ENCODE results near the gene G3BP1. TPM values are rescaled to one million over a fixed set of nuclear protein-coding genes. Genes with fewer than 3 reads are reported as not detected.
"Not testable (repeated sequence)": the region's sequence is repeated elsewhere in the genome, so short reads cannot be mapped to it uniquely, and the experiment has no call there.

Gene G3BP1
- 296 and 312 TPM in 2 replicates for total RNA-seq

GRCh38 chr5:151771259-151772028 is at the start of gene G3BP1:
Gene G3BP1 (plus strand): TSS chr5:151771954. CDS start chr5:151786621, 14,667 bp downstream.
- DNase-seq (ENCODE audit: low spot score) = peak; percentile 99
- Mint-ChIP-seq H3K4me1 (ENCODE audit: low read depth) (peaks cover 31% of the 10 kb centered on the region), H3K27me3 (ENCODE audit: low read depth) (no peaks in the 10 kb centered on the region), H3K27ac (peak within 1 kb of the TSS; percentile 76), H3K4me3 (ENCODE audit: low read depth) (peak within 1 kb of the TSS; percentile 93), H3K36me3 (ENCODE audit: low read depth) (peaks cover 37% of the 10 kb centered on the region), H3K9me3 (no peaks in the 10 kb centered on the region)
- intact Hi-C loops (cut with micrococcal nuclease) = loop anchor here (1.0 to 10.0 kb wide), 9 partner anchors 13 to 1417 kb away; partner anchors contain the start of genes ATOX1, GM2A, SLC36A1 and TCOF1

DNA sequence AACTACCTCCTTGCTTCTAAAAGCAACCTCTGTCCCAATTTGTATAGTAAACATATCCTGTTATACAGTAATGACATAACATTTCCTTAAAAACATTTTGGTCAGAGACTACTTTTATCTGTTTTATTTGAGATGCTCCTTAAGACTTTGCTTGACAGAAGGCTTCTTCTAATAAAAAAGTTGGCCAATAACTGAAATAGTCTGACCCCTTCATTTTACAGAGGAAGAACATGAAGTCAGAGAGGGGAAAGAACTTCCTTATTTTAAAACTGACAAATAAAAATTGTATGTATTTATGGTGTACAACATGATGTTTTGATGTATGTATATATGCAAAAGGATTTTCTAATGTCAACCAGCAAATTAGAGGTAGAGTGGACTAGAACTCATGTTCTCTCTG is 49.2 kb upstream of the G3BP1 start:
- no peak for DNase-seq (ENCODE audit: low spot score)
- Mint-ChIP-seq H3K27me3 (ENCODE audit: low read depth) (no peaks in the 10 kb centered on the region), H3K27ac (no peak overlapping the region), H3K4me3 (ENCODE audit: low read depth) (no peak overlapping the region), H3K36me3 (ENCODE audit: low read depth) (no peaks in the 10 kb centered on the region), H3K4me1 (ENCODE audit: low read depth) (peaks cover 8% of the 10 kb centered on the region), H3K9me3 (no peaks in the 10 kb centered on the region)
- intact Hi-C loops (cut with micrococcal nuclease) = no loop called here

- no peak for DNase-seq (ENCODE audit: low spot score)
These were observed 47.4 kb upstream of the G3BP1 start for GRCh38 chr5:151724360-151724759.

GRCh38 chr5:151729597-151729996 is 42.2 kb upstream of the G3BP1 start:
- H3K4me1 Mint-ChIP-seq (ENCODE audit: low read depth); H3K27me3 Mint-ChIP-seq (ENCODE audit: low read depth); intact Hi-C loops (cut with micrococcal nuclease); H3K4me3 Mint-ChIP-seq (ENCODE audit: low read depth); DNase-seq (ENCODE audit: low spot score); H3K9me3 Mint-ChIP-seq; H3K27ac Mint-ChIP-seq: not testable (repeated sequence)
- peaks cover 13% of the 10 kb centered on the region for H3K36me3 Mint-ChIP-seq (ENCODE audit: low read depth)

More at GRCh38 chr5:151724360-151724759, 47.4 kb upstream of the G3BP1 start:
- H3K27ac Mint-ChIP-seq = no peak overlapping the region
- peaks cover 3% of the 10 kb centered on the region for H3K36me3 Mint-ChIP-seq (ENCODE audit: low read depth)
- H3K4me3 Mint-ChIP-seq (ENCODE audit: low read depth) = no peak overlapping the region
- intact Hi-C loops (cut with micrococcal nuclease) = no loop called here
- H3K27me3 Mint-ChIP-seq (ENCODE audit: low read depth) = no peaks in the 10 kb centered on the region
- peaks cover 11% of the 10 kb centered on the region for H3K4me1 Mint-ChIP-seq (ENCODE audit: low read depth)
- H3K9me3 Mint-ChIP-seq = peaks cover 3% of the 10 kb centered on the region

DNA sequence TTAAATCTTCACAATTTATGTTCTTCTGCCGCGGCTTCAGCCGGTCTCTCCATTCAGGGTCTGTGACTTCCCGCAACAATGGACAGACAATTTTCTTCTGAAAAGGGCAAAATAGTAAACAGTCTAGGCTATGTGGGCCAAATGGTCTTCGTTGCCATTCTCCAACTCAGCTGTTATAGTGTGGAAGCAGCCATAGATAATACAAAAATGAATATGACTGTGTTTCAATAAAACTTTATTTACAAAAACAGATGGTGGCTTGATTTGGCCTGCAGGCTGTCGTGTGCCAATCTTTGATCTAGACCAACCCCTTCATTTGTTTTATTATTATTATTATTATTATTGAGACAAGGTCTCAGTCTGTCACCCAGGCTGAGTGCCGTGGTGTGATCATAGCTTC is 41.4 kb upstream of the G3BP1 start:
- Mint-ChIP-seq H3K4me3 (ENCODE audit: low read depth) (no peak overlapping the region), H3K9me3 (peaks cover 6% of the 10 kb centered on the region), H3K27ac (no peak overlapping the region), H3K36me3 (ENCODE audit: low read depth) (peaks cover 13% of the 10 kb centered on the region), H3K27me3 (ENCODE audit: low read depth) (no peaks in the 10 kb centered on the region), H3K4me1 (ENCODE audit: low read depth) (peaks cover 7% of the 10 kb centered on the region)
- no peak for DNase-seq (ENCODE audit: low spot score)
- intact Hi-C loops (cut with micrococcal nuclease) = no loop called here

DNA sequence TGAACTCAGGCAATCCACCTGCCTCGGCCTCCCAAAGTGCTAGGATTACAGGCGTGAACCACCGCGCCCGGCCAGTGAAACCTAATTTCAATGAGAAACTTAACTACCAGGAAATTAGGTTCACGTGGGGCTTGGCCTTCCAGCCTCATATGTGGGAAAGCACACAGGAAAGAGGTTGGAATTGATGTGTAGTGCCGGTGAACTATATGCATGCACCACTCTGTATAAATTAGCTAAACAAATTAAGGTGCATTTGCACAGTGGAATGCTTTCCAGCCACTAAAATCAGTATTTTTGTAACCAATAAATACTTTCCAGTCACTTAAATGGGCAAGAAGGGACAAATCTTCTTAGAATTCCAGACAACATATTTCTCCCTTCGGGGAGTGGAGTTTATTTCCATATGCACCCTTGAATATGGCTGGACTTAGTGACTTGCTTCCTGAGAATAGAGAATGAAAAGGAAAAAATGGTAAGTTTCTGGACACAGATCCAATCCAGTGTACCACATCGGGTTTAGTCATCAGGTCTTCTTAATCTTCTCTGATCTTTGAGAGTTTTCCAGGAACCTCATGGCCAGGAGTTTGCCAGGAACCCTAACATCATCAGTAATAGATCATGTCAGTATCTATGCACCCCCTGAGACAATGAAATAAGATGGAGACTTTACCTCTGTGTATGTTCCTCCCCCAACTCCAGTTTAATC is 38.2 kb upstream of the G3BP1 start:
- intact Hi-C loops (cut with micrococcal nuclease) = no loop called here
- no peak for DNase-seq (ENCODE audit: low spot score)
- Mint-ChIP-seq H3K36me3 (ENCODE audit: low read depth) (peaks cover 13% of the 10 kb centered on the region), H3K4me1 (ENCODE audit: low read depth) (peaks cover 7% of the 10 kb centered on the region), H3K27me3 (ENCODE audit: low read depth) (no peaks in the 10 kb centered on the region), H3K9me3 (peaks cover 6% of the 10 kb centered on the region), H3K4me3 (ENCODE audit: low read depth) (no peak overlapping the region), H3K27ac (no peak overlapping the region)

DNA sequence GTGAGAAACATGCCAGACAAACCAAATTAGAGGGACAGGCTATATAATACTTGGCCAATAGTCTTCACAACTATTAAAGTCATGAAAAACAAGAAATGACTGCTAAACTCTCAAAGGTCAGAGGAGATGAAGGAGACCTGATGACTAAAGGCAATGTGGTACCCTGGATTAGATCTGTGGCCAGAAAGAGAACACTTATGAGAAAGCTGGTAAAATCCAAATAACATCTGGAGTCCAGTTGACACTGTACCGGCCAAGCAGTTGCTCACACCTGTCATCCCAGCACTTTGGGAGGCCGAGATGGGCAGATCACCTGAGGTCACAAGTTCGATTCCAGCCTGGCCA is 37.7 kb upstream of the G3BP1 start:
- H3K36me3 Mint-ChIP-seq (ENCODE audit: low read depth) = peaks cover 13% of the 10 kb centered on the region
- H3K9me3 Mint-ChIP-seq = peaks cover 6% of the 10 kb centered on the region
- H3K27me3 Mint-ChIP-seq (ENCODE audit: low read depth) = no peaks in the 10 kb centered on the region
- DNase-seq (ENCODE audit: low spot score) = no peak
- intact Hi-C loops (cut with micrococcal nuclease) = no loop called here
- H3K4me3 Mint-ChIP-seq (ENCODE audit: low read depth) = no peak overlapping the region
- H3K27ac Mint-ChIP-seq = no peak overlapping the region
- H3K4me1 Mint-ChIP-seq (ENCODE audit: low read depth) = peaks cover 7% of the 10 kb centered on the region

DNA sequence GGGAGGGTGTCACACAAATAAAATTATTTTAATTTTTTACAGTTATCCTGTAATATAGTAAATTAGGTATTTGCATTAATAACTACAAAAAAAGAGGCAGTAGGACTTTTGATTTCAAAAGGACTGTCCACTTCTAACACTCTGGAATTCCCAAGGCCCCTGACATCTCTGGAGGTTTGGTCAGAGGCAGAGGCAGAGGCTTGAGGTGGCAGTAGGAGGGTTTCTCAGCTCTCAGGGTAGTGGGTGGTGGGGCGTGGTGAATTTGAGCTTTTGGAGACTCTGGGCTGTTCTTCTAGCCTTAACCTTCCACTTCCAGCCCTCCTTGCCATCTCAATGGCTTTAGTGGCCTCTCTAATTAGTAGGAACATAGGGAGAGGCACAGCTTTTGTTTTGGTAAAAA is 36.1 kb upstream of the G3BP1 start:
- peaks cover 4% of the 10 kb centered on the region for H3K4me1 Mint-ChIP-seq (ENCODE audit: low read depth)
- no peak for DNase-seq (ENCODE audit: low spot score)
- peaks cover 5% of the 10 kb centered on the region for H3K36me3 Mint-ChIP-seq (ENCODE audit: low read depth)
- H3K4me3 Mint-ChIP-seq (ENCODE audit: low read depth) = no peak overlapping the region
- intact Hi-C loops (cut with micrococcal nuclease) = no loop called here
- no peak overlapping the region for H3K27ac Mint-ChIP-seq
- H3K27me3 Mint-ChIP-seq (ENCODE audit: low read depth) = no peaks in the 10 kb centered on the region
- H3K9me3 Mint-ChIP-seq = no peaks in the 10 kb centered on the region

DNA sequence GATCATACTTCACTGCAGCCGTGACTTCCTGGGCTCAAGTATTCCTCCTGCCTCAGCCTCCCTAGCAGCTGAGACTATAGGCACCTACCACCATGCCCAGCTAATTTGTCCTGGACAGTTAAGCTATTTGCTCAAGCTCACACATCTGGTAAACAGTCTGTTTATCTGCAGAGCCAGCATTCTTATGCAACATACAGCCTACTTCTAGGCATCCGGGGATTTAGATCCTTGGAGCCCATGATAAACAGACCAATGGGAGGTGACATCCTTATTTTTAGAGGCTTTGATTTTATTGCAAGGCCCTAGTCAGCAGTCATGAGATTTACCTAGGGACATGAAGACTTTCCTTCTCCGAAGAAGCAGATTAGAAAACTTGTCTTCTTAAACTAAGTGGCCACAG is 34.3 kb upstream of the G3BP1 start:
- Mint-ChIP-seq H3K27ac (no peak overlapping the region), H3K27me3 (ENCODE audit: low read depth) (no peaks in the 10 kb centered on the region), H3K9me3 (no peaks in the 10 kb centered on the region), H3K36me3 (ENCODE audit: low read depth) (peaks cover 10% of the 10 kb centered on the region), H3K4me1 (ENCODE audit: low read depth) (peaks cover 7% of the 10 kb centered on the region), H3K4me3 (ENCODE audit: low read depth) (no peak overlapping the region)
- no peak for DNase-seq (ENCODE audit: low spot score)
- intact Hi-C loops (cut with micrococcal nuclease) = no loop called here

GRCh38 chr5:151738125-151738848 is 33.5 kb upstream of the G3BP1 start:
- peaks cover 7% of the 10 kb centered on the region for H3K4me1 Mint-ChIP-seq (ENCODE audit: low read depth)
- intact Hi-C loops (cut with micrococcal nuclease) = no loop called here
- no peaks in the 10 kb centered on the region for H3K27me3 Mint-ChIP-seq (ENCODE audit: low read depth)
- H3K36me3 Mint-ChIP-seq (ENCODE audit: low read depth) = peaks cover 17% of the 10 kb centered on the region
- H3K9me3 Mint-ChIP-seq = no peaks in the 10 kb centered on the region
- H3K27ac Mint-ChIP-seq = no peak overlapping the region
- H3K4me3 Mint-ChIP-seq (ENCODE audit: low read depth) = no peak overlapping the region
- DNase-seq (ENCODE audit: low spot score) = no peak

GRCh38 chr5:151739395-151739794 is 32.4 kb upstream of the G3BP1 start:
- Mint-ChIP-seq H3K27ac (no peak overlapping the region), H3K4me3 (ENCODE audit: low read depth) (no peak overlapping the region), H3K9me3 (no peaks in the 10 kb centered on the region), H3K27me3 (ENCODE audit: low read depth) (no peaks in the 10 kb centered on the region), H3K4me1 (ENCODE audit: low read depth) (peaks cover 9% of the 10 kb centered on the region), H3K36me3 (ENCODE audit: low read depth) (peaks cover 28% of the 10 kb centered on the region)
- intact Hi-C loops (cut with micrococcal nuclease) = no loop called here
- DNase-seq (ENCODE audit: low spot score) = no peak

GRCh38 chr5:151739939-151740335 is 31.8 kb upstream of the G3BP1 start:
- peak overlapping the region; percentile 33 for H3K27ac Mint-ChIP-seq
- H3K4me1 Mint-ChIP-seq (ENCODE audit: low read depth) = peaks cover 11% of the 10 kb centered on the region
- no peak for DNase-seq (ENCODE audit: low spot score)
- no peaks in the 10 kb centered on the region for H3K27me3 Mint-ChIP-seq (ENCODE audit: low read depth)
- H3K4me3 Mint-ChIP-seq (ENCODE audit: low read depth) = no peak overlapping the region
- H3K36me3 Mint-ChIP-seq (ENCODE audit: low read depth) = peaks cover 33% of the 10 kb centered on the region
- intact Hi-C loops (cut with micrococcal nuclease) = loop anchor here (1.0 kb wide), 1 partner anchor 81 kb away; no protein-coding TSS in a partner anchor
- H3K9me3 Mint-ChIP-seq = no peaks in the 10 kb centered on the region

Data from activated T-helper 2 cell treated with anti-CD3 and anti-CD28 coated beads, Interferon-gamma antibody, Interleukin-2, Interleukin-4, amounts not matched to agents 10 μg/mL and 5 μg/mL and 100 μg/mL, durations not matched to agents 14 hours and 24 hours and 36 hours (primary cell).